HepG2 (cell line): ENCODE measurements around the gene ANKRD37. TPM values are rescaled to one million over a fixed set of nuclear protein-coding genes. Genes with fewer than 3 reads are reported as not detected.

Experiments
- ATAC-seq: fragments of 200-7000 bp; cut with Tn5 transposase; 3 replicates; pipeline ENCODE4 v1.9.1; 2020; ENCODE audit warnings: mild to moderate bottlenecking, moderate library complexity
- BruUV-seq: library from RNA; stranded (reverse); fragments of 400-500 nt; replicated peaks from 2 replicates; lab custom pipeline; 2021; lab: Mats Ljungman, UMichigan
- CTCF ChIA-PET: fragments of 300-600 bp; formaldehyde crosslinking; extraction: SDS; loops from one replicate; lab custom pipeline; 2021; ENCODE audit warnings: low total read pairs, inconsistent platforms, low intra/inter-chr PET ratio; lab: Yijun Ruan, JAX
- POLR2A ChIA-PET: fragments of 350-600 bp; sonication (Branson Sonifier 250); formaldehyde crosslinking; loops from one replicate; lab custom pipeline; 2020; ENCODE audit warnings: antibody characterized with exemption, inconsistent platforms; lab: Yijun Ruan, JAX
- DNase-seq: peaks from one replicate; pipeline ENCODE4 v3.0.0-alpha.2; 2015; ENCODE audit warnings: low spot score
- FAIRE-seq: peaks from 3 replicates; lab custom pipeline; 2011; peaks lifted over from hg19 to GRCh38; lab: Jason Lieb, UNC
- H2AFZ ChIP-seq: one replicate; pipeline ENCODE4 v1.6.1; 2011; ENCODE audit warnings: low read length, inconsistent platforms
- H3K27ac ChIP-seq: fragments of 300-600 bp; 3 replicates; pipeline ENCODE4 v1.8.0; 2011; ENCODE audit warnings: mixed run types, mild to moderate bottlenecking, mixed read lengths, low read length, inconsistent platforms; ENCODE audit not compliant: insufficient read depth; ENCODE audit errors: extremely low read length
- H3K27me3 ChIP-seq, 2 experiments: fragments of 200-600 bp in 1 of 2; 2 replicates in 1 of 2; 3 replicates in 1 of 2; pipeline versions ENCODE4 v1.6.0 to v1.8.0; 2011; ENCODE audit warnings: low read length in 2 of 2, mild to moderate bottlenecking in 2 of 2, moderate library complexity in 2 of 2, inconsistent platforms in 1 of 2; ENCODE audit not compliant: insufficient read depth in 2 of 2, control insufficient read depth in 1 of 2
- H3K36me3 ChIP-seq, 2 experiments: fragments of 200-600 bp in 1 of 2; replicated peaks in 1 of 2; 2 replicates in 1 of 2; 3 replicates in 1 of 2; pipeline versions ENCODE4 v1.5.1 to v1.8.0; 2011; ENCODE audit warnings: low read length in 2 of 2, inconsistent platforms in 1 of 2; ENCODE audit not compliant: insufficient read depth in 2 of 2, control insufficient read depth in 1 of 2
- H3K4me1 ChIP-seq: 2 replicates; pipeline ENCODE4 v1.5.1; 2012; ENCODE audit warnings: low read length, inconsistent platforms; ENCODE audit not compliant: insufficient read depth
- H3K4me2 ChIP-seq: 2 replicates; pipeline ENCODE4 v1.6.0; 2011; ENCODE audit warnings: low read depth, low read length, inconsistent platforms
- H3K4me3 ChIP-seq, 3 experiments: fragments of 200-600 bp in 1 of 3; sonication (generic), shearing (Covaris generic) in 1 of 3; replicated peaks in 1 of 3; 2 replicates each; pipeline ENCODE4 v1.5.1; 2011 to 2016; ENCODE audit warnings: low read length in 3 of 3, inconsistent platforms in 2 of 3, low read depth in 2 of 3, mild to moderate bottlenecking in 2 of 3, control low read depth in 1 of 3, mixed read lengths in 1 of 3; ENCODE audit not compliant: insufficient read depth in 1 of 3
- H3K79me2 ChIP-seq: one replicate; pipeline ENCODE4 v1.6.1; 2011; ENCODE audit warnings: low read length, inconsistent platforms; ENCODE audit not compliant: insufficient read depth
- H3K9ac ChIP-seq: 2 replicates; pipeline ENCODE4 v1.6.0; 2011; ENCODE audit warnings: mild to moderate bottlenecking, low read depth, low read length, inconsistent platforms; ENCODE audit not compliant: insufficient read depth
- H3K9me3 ChIP-seq: 2 replicates; pipeline ENCODE4 v1.5.1; 2012; ENCODE audit warnings: mild to moderate bottlenecking, low read length
- H4K20me1 ChIP-seq: 2 replicates; pipeline ENCODE4 v1.6.0; 2011; ENCODE audit warnings: inconsistent platforms, mild to moderate bottlenecking, low read length, moderate library complexity; ENCODE audit not compliant: insufficient read depth
- AGO2 ChIP-seq: fragments of 200-400 bp; formaldehyde crosslinking; optimal IDR thresholded peaks from 2 replicates; pipeline ENCODE3; 2017; ENCODE audit warnings: mild to moderate bottlenecking, low read depth, low read length, moderate library complexity
- BRF2 ChIP-seq: sonication (generic); formaldehyde crosslinking; IDR thresholded peaks from 2 replicates; pipeline ENCODE4 v1.8.1; 2022; ENCODE audit warnings: mild to moderate bottlenecking, missing genetic modification reagents
- CBFB ChIP-seq: sonication (generic); formaldehyde crosslinking; IDR thresholded peaks from 2 replicates; pipeline ENCODE4 v1.4.0; 2020; ENCODE audit warnings: missing genetic modification reagents
- NAIF1 ChIP-seq: sonication (generic); formaldehyde crosslinking; IDR thresholded peaks from 2 replicates; pipeline ENCODE4 v1.5.0; 2020; ENCODE audit warnings: mild to moderate bottlenecking, missing genetic modification reagents, borderline replicate concordance
- NFE2L2 ChIP-seq: fragments of 150-350 bp; IDR thresholded peaks from 2 replicates; pipeline ENCODE4 v1.6.1; 2014; ENCODE audit warnings: low read length
- PCBP1 ChIP-seq: fragments of 200-400 bp; formaldehyde crosslinking; IDR thresholded peaks from 2 replicates; pipeline ENCODE4 v1.6.1; 2017; ENCODE audit warnings: mild to moderate bottlenecking, low read depth, low read length, borderline replicate concordance
- PHB2 ChIP-seq: fragments of 450-650 bp; IDR thresholded peaks from 2 replicates; pipeline ENCODE4 v1.6.1; 2018; ENCODE audit not compliant: partially characterized antibody
- REXO4 ChIP-seq: sonication (generic); formaldehyde crosslinking; IDR thresholded peaks from 2 replicates; pipeline ENCODE4 v1.8.0; 2022; ENCODE audit warnings: missing genetic modification reagents, mild to moderate bottlenecking, borderline replicate concordance
- RFXAP ChIP-seq: sonication (generic); formaldehyde crosslinking; IDR thresholded peaks from 2 replicates; pipeline ENCODE4 v1.4.0; 2020; ENCODE audit warnings: missing genetic modification reagents, borderline replicate concordance
- RORA ChIP-seq: sonication (generic); formaldehyde crosslinking; IDR thresholded peaks from 2 replicates; pipeline ENCODE4 v1.5.0; 2020; ENCODE audit warnings: mild to moderate bottlenecking, missing genetic modification reagents, moderate library complexity
- SP2 ChIP-seq: sonication (generic); formaldehyde crosslinking; IDR thresholded peaks from 2 replicates; pipeline ENCODE4 v1.5.1; 2020; ENCODE audit warnings: mild to moderate bottlenecking, missing genetic modification reagents
- ZNF124 ChIP-seq: sonication (generic); formaldehyde crosslinking; IDR thresholded peaks from 2 replicates; pipeline ENCODE4 v1.4.0; 2020; ENCODE audit warnings: missing genetic modification reagents
- ZNF44 ChIP-seq: sonication (generic); formaldehyde crosslinking; IDR thresholded peaks from 2 replicates; pipeline ENCODE4 v1.5.1; 2020; ENCODE audit warnings: mild to moderate bottlenecking, missing genetic modification reagents
- ZNF484 ChIP-seq: sonication (generic); formaldehyde crosslinking; IDR thresholded peaks from 2 replicates; pipeline ENCODE4 v1.5.1; 2020; ENCODE audit warnings: mild to moderate bottlenecking, low read depth, missing genetic modification reagents, borderline replicate concordance
- WGBS: methylation state at CpG from one replicate; pipeline ENCODE4 v1.1.6; 2017; ENCODE audit warnings: low lambda C conversion rate; 5-methylcytosine and 5-hydroxymethylcytosine counted together
- in situ Hi-C: cut with HindIII; loops from 2 replicates; pipeline ENCODE4 v1.10.0; 2017; ENCODE audit warnings: low pct_unique_long_range_greater_than_20kb; ENCODE audit not compliant: extremely low pct_ligation_motif_present
- intact Hi-C: fragments of 100-400 bp; cut with micrococcal nuclease; formaldehyde crosslinking; loops from one replicate; pipeline ENCODE4 v1.10.0; 2022; ENCODE audit not compliant: unreplicated experiment
- polyA plus RNA-seq, 8 experiments: library from polyadenylated mRNA; depleted of rRNA in 3 of 8; stranded (reverse) in 7 of 8; unstranded in 1 of 8; fragments of >200 nt; fragmentation: Illumina TruSeq in 4 of 8; extraction: Trizol in 4 of 8; gene quantifications; 2 replicates each; pipeline versions ENCODE4 v1.2.1 to v1.2.3, GENCODE V29; 2011 to 2016; ENCODE audit warnings: low read depth in 4 of 8, missing spikeins in 1 of 8, mixed read lengths in 1 of 8; ENCODE audit not compliant: insufficient read depth in 1 of 8
- total RNA-seq, 5 experiments: library from RNA; depleted of rRNA; stranded (reverse); fragments of >200 nt; fragmentation: Illumina TruSeq; extraction: Trizol; gene quantifications; 2 replicates each; pipeline ENCODE4 v1.2.3, GENCODE V29; 2016; ENCODE audit warnings: low read depth in 1 of 5
- TF ChIP-seq, protein P1 (sequence below): sonication (generic); formaldehyde crosslinking; IDR thresholded peaks from 2 replicates; pipeline ENCODE4 v1.5.1; 2020; ENCODE audit warnings: mild to moderate bottlenecking, missing genetic modification reagents

ANKRD37 gene
- total and polyA plus RNA-seq, 2 of the 13 experiments (the other 11 are each of a cell fraction or from before 2014, with no cell fraction given) = 2.2 to 51.4 TPM

GRCh38 chr4:185359767-185360446, 36.7 kb upstream of the ANKRD37 start:
- no peak for TF ChIP-seq PHB2
- no peak for TF ChIP-seq REXO4
- BruUV-seq = no TSS peak
- no peak overlapping the region for H3K9ac ChIP-seq
- in situ Hi-C loops = no loop called here
- no peaks in the 10 kb centered on the region for H3K27me3 ChIP-seq
- CTCF ChIA-PET = no interaction called here
- H3K4me3 ChIP-seq = no peak overlapping the region
- H3K4me1 ChIP-seq = peaks cover 15% of the 10 kb centered on the region
- no peak overlapping the region for H3K27ac ChIP-seq
- H3K79me2 ChIP-seq = no peaks in the 10 kb centered on the region
- H4K20me1 ChIP-seq = no peaks in the 10 kb centered on the region
- no peak for ATAC-seq
- no peak overlapping the region for H2AFZ ChIP-seq
- H3K4me2 ChIP-seq = no peak overlapping the region
- no peak for DNase-seq
- intact Hi-C loops = no loop called here
- peaks cover 6 to 28% of the 10 kb centered on the region in 2 experiments; a peak in 4 of 5 replicates for H3K36me3 ChIP-seq
- FAIRE-seq = no peak
- no peaks in the 10 kb centered on the region for H3K9me3 ChIP-seq
- POLR2A ChIA-PET = no interaction called here
- 95% methylated on average over 8 of the region's 8 CpGs for WGBS

DNA sequence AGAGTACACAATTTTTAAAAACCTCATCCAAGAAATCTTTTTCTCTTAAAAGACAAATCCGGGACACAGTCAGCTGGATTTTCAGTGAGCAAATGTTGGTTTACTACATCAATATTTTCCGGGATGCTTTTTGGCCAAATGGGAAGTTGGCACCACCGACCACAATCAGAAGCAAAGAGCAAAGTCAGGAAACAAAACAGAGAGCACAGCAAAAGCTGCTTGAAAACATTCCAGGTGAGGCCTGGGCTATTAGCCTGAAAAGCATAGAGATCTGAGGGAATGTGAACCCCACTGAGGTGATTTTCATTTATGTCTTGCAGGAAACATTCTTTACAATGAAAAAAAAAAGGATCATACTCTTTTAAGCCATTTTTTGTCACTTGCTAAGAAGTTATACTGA, 34.8 kb upstream of the ANKRD37 start:
- DNase-seq (no peak), FAIRE-seq (no peak), ATAC-seq (no peak)
- in situ Hi-C loops (no loop called here), intact Hi-C loops (no loop called here)
- no peaks in the 10 kb centered on the region for H3K79me2 ChIP-seq
- H3K4me1 ChIP-seq = peaks cover 15% of the 10 kb centered on the region
- ChIA-PET POLR2A (no interaction called here), CTCF (no interaction called here)
- H3K4me2 ChIP-seq = no peak overlapping the region
- no TSS peak for BruUV-seq
- no peaks in the 10 kb centered on the region for H4K20me1 ChIP-seq
- no peak overlapping the region for H3K9ac ChIP-seq
- peaks cover 7 to 24% of the 10 kb centered on the region in 2 experiments; a peak in 4 of 5 replicates for H3K36me3 ChIP-seq
- 95% methylated on average over 3 of the region's 3 CpGs for WGBS
- no peaks in the 10 kb centered on the region for H3K9me3 ChIP-seq
- H3K27me3 ChIP-seq = no peaks in the 10 kb centered on the region
- H2AFZ ChIP-seq = no peak overlapping the region
- no peak overlapping the region for H3K4me3 ChIP-seq
- H3K27ac ChIP-seq = no peak overlapping the region
- no peak for TF ChIP-seq NAIF1 (CRISPR knock-in tag)
- no peak for TF ChIP-seq NFE2L2
- TF ChIP-seq CBFB = no peak
- no peak for TF ChIP-seq SP2 (CRISPR knock-in tag)
- no peak for TF ChIP-seq ZNF484
- TF ChIP-seq ZNF124 (CRISPR knock-in tag) = no peak
- no peak for TF ChIP-seq ZNF44
- no peak for TF ChIP-seq RORA (CRISPR knock-in tag)
- TF ChIP-seq AGO2 = no peak
- no peak for TF ChIP-seq PCBP1
- TF ChIP-seq BRF2 (CRISPR knock-in tag) = no peak
- TF ChIP-seq, protein P1, sequence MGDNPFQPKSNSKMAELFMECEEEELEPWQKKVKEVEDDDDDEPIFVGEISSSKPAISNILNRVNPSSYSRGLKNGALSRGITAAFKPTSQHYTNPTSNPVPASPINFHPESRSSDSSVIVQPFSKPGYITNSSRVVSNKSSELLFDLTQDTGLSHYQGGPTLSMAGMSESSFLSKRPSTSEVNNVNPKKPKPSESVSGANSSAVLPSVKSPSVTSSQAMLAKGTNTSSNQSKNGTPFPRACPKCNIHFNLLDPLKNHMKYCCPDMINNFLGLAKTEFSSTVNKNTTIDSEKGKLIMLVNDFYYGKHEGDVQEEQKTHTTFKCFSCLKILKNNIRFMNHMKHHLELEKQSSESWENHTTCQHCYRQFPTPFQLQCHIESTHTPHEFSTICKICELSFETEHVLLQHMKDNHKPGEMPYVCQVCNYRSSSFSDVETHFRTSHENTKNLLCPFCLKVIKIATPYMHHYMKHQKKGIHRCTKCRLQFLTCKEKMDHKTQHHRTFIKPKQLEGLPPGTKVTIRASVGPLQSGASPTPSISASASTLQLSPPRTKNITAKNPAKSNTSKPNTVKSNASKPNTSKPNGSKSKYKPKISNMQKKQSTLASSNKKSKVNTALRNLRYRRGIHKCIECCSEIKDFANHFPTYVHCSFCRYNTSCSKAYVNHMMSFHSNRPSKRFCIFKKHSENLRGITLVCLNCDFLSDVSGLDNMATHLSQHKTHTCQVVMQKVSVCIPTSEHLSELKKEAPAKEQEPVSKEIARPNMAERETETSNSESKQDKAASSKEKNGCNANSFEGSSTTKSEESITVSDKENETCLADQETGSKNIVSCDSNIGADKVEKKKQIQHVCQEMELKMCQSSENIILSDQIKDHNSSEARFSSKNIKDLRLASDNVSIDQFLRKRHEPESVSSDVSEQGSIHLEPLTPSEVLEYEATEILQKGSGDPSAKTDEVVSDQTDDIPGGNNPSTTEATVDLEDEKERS (CRISPR knock-in tag) = no peak
- no peak for TF ChIP-seq RFXAP (CRISPR knock-in tag)
